HG03457 (cell line): ENCODE measurements around the gene CECR2.

ENCODE experiments used
- ATAC-seq: cut with Tn5 transposase; IDR thresholded peaks from one replicate; pipeline ENCODE4 v1.9.1; 2021; ENCODE audit warnings: moderate number of reproducible peaks; ENCODE audit not compliant: unreplicated experiment

CECR2 gene

DNA sequence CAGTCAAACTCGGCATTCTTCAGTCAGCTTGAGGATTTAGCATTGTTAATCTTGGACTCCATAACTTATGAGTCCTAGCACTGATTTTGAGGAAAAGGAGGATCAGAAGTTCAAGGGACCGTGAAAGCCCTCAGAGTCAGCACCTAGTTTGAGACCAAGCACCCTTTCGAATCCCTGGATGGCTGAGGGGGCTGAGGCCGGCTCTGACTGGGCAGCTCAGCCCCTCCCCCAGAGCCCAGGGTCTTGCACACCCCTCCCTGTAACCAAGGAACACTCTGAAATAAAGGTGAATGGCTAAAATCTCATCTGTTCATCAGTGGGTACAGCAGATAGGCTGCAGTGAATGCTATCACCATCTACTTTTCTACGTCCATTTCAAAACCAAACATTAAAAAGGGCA, 221.3 kb downstream of the CECR2 start:
- ATAC-seq: no peak

DNA sequence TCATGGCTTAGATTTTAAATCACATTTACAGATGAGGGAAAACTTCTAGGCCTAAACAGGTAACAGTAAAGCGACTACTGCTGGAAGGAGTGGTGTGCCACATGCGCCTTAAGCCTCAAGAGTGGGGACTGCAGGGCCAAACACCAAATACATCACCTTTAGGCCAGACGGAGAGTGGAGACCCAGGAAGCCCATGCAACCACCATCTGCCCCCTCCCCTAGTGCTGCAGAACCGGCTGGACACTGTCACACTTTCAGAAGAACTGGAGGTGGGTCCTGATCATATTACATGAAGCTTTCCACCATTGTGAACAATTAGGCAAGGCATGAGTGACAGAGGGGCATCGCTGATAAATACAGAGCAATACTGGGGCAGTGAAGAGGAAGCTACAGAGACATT, 222.9 kb downstream of the CECR2 start:
- ATAC-seq: no peak

DNA sequence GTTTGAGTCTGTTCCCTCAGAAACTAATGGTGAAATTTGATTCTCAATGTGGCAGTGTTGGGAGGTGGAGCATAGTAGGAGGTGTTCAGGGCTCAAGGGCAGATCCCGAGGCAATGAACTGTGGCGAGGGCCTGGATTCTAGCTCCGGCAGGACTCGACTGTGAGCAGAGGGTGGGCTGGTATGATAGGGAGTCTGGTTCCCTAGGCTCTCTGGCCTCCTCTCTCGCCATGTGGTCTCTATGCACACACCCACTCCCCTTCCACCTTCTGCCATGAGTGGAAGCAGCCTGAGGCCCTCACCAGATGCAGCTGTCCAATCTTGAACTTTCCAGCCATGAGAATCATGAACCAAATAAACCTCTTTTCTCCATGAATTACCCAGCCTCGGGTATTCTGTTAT, 227.0 kb downstream of the CECR2 start:
- ATAC-seq: no peak

GRCh38 chr22:17597217-17597616, 228.0 kb downstream of the CECR2 start:
- no peak for ATAC-seq

DNA sequence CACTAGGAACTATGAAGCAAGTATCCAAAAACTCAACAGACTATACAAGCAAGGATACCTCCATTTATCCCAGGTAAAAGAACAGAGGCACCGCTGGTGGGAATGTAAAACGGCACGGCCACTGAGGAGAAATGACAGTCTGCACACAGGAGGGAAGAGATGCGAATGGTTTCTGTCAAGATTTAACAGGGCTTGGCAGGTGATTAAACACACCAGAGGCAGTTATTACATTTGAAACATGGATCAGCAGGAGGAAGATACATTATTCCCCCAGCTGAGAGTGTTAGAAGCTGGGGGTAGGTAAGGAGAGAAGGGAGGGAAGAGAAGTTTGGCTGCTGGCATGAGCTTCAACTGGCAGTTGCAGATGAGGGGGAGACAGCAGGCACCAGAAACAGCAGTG, 229.1 kb downstream of the CECR2 start:
- no peak for ATAC-seq

GRCh38 chr22:17601031-17601430, 231.8 kb downstream of the CECR2 start:
- no peak for ATAC-seq

GRCh38 chr22:17603668-17604067, 234.4 kb downstream of the CECR2 start:
- no peak for ATAC-seq

GRCh38 chr22:17606496-17606895, 237.2 kb downstream of the CECR2 start:
- no peak for ATAC-seq
